Transverse colon (tissue), 4 donors: Measurements from ENCODE around the gene TFEB.

Experiments
- EP300 ChIP-seq: sonication (generic); formaldehyde crosslinking; IDR thresholded peaks from one replicate; pipeline ENCODE4 v1.6.1; 2017; ENCODE audit warnings: antibody characterized with exemption, low read depth
- POLR2A ChIP-seq: fragments of 450-650 bp; IDR thresholded peaks from one replicate; pipeline ENCODE4 v1.6.1; 2016; ENCODE audit warnings: antibody characterized with exemption, mild to moderate bottlenecking, moderate library complexity
- POLR2AphosphoS5 ChIP-seq, 3 donors: sonication (generic); formaldehyde crosslinking; IDR thresholded peaks; one replicate each; pipeline ENCODE4 v1.6.1; 2016; ENCODE audit warnings: antibody characterized with exemption in 3 of 3
- TF ChIP-seq, protein P1 (sequence below), 5 experiments: fragments of 200-600 bp in 3 of 5; fragments of 450-650 bp in 2 of 5; sonication (generic) in 3 of 5; IDR thresholded peaks; 1 replicate in 2 of 5; 2 replicates in 3 of 5; pipeline ENCODE4 v1.5.1; 2016 to 2017; ENCODE audit warnings: antibody characterized with exemption in 5 of 5, inconsistent platforms in 3 of 5, mild to moderate bottlenecking in 2 of 5, moderate library complexity in 1 of 5

DNA sequence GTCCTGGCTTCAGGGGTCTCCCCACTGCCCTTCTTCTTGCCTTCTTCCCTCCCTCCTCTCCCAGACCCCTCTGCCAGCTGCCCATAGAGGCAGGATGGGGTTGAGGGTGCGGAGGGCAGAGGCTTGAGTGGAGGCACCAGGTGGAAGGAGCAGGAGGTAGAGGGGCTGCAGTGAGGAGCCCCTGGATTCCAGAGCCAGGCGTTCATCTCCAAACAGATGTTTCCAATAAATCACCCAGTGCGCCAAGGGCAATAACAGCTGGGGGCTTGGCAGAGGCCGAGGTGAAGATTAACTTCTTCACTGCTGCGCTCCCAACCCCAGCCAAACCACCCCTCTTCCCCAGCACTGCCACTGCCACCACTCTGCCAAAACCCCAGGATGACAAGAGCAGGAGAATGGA, 86.5 kb downstream of the TFEB start:
- TF ChIP-seq POLR2A: no peak
- TF ChIP-seq, protein P1, sequence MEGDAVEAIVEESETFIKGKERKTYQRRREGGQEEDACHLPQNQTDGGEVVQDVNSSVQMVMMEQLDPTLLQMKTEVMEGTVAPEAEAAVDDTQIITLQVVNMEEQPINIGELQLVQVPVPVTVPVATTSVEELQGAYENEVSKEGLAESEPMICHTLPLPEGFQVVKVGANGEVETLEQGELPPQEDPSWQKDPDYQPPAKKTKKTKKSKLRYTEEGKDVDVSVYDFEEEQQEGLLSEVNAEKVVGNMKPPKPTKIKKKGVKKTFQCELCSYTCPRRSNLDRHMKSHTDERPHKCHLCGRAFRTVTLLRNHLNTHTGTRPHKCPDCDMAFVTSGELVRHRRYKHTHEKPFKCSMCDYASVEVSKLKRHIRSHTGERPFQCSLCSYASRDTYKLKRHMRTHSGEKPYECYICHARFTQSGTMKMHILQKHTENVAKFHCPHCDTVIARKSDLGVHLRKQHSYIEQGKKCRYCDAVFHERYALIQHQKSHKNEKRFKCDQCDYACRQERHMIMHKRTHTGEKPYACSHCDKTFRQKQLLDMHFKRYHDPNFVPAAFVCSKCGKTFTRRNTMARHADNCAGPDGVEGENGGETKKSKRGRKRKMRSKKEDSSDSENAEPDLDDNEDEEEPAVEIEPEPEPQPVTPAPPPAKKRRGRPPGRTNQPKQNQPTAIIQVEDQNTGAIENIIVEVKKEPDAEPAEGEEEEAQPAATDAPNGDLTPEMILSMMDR (IDR thresholded peaks at IDR 0.05): no peak
- TF ChIP-seq POLR2AphosphoS5 (IDR thresholded peaks at IDR 0.05): no peak
- no peak for TF ChIP-seq EP300
